Left forelimb (tissue), 1 donor: ENCODE data around the gene NUP93.

ENCODE experiments used
- DNase-seq: peaks from one replicate; pipeline ENCODE4 v3.0.0-alpha.2; 2018; ENCODE audit warnings: low spot score

NUP93 gene

DNA sequence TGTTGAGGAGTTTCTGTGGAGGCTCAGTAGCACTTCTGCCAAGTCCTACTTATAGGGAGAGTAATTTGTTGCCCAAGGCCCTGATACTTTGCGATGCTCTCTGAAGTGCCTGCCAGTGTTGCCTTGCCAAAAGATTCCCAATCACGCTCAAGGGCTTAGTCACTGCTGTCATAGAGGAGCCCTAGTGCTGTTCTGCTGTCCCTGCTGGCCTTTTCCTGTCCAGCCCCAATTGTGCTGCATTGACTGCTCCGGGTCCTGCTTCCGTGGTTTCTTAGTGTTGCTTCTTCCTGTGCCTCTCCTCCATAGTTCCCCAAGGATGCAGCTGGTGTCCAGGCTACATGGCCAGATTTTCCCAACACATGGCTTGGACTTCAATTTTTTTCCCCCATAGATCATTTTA is 13.9 kb downstream of the NUP93 start:
- DNase-seq = no peak

DNA sequence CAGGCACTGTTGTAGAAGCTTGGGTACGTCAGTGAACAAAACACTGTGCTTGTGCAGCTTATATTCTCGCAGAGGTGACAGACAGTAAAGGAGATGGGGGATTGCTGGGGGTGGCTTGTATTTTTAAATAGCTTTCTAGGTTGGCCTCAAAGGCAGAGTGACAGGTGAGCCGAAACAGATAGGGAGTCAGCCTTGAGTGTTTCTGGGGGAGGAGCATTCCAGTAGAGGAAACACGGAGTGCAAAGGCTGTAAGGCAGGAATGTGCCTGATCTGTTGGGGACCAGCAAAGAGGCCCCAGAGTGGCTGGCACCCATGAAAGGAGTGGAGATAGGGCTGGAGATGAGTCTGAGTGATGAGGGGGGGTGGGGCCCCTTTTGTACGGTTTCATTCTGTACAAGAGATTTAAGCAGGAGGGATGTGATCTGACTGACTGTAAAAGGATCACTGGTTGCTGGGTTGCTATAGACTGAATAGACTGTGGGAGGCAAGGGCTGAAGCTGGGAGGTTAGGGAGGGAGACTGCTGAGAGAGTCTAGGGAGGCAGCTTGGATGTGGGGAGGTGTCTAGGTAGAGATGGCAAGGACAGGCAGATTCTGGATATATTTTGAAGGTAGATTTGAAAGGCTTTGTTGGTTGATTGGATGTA is 15.2 kb downstream of the NUP93 start:
- no peak for DNase-seq

DNA sequence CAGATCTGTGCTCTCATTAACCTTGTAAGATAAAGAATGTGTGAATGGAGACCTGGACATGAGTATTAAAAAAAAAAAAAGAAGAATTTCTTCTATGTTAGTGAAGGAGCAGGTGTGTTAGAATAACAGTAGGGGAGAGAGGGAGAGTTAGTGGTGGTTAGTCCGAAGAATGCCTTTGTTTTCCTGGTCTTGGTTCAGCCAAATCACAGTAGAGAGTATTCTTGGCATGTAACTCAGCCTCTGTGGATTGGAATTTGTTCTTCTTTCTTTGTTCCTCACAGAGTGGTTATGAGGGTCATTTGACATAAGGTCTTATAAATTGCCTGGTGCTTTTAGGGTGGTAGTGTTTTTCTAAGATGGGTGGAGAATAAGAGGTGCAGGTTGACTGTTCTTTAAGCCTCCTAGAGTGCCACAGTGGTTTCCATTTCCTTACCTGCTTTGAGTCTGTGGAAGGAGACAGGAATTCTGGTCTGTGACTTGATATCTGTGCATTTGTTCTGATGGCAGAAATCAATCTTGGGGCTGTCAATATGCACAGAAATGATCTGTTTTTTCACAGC is 17.6 kb downstream of the NUP93 start:
- DNase-seq = no peak

DNA sequence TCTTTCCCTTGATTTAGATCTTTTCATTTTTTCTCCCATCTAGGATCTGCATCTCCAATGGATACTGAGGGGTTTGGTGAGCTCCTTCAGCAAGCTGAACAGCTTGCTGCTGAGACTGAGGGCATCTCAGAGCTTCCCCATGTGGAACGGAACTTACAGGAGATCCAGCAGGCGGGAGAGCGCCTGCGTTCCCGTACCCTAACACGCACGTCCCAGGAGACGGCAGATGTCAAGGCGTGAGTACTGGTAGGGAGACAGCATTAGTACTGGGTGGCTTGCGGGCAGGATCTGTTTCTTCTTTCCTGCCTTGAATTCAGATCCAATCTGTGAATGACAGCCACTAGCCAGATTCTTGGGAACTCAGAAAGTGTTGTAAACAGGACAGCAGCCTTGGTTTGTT is 18.3 kb downstream of the NUP93 start:
- no peak for DNase-seq

GRCh38 chr16:56748826-56749225 is 18.9 kb downstream of the NUP93 start:
- no peak for DNase-seq

GRCh38 chr16:56749672-56750491 is 20.0 kb downstream of the NUP93 start:
- no peak for DNase-seq

DNA sequence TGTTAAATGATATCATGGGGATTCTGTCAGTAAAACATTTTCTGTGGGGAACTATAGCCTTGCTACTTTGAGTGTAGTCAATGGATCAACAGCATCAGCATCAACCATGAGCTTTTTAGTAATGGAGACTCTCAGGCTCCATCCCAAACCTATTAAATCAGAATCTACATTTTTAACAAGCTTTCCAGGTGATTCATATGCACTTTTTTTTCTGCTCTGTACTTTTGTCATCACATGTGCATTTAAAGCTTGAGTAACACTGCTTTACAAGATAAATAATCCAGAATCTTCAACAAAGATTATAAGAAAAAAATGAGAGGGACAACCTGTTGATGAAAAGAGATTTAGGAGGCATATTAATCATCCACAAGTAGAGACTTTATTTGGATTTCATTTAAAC is 23.5 kb downstream of the NUP93 start:
- no peak for DNase-seq

GRCh38 chr16:56755038-56755437 is 25.1 kb downstream of the NUP93 start:
- no peak for DNase-seq

- DNase-seq = no peak
Measured at GRCh38 chr16:56758432-56758831, 28.5 kb downstream of the NUP93 start.

- no peak for DNase-seq
Measured at GRCh38 chr16:56758930-56759329, 29.0 kb downstream of the NUP93 start.

GRCh38 chr16:56763291-56763916 is 33.5 kb downstream of the NUP93 start:
- no peak for DNase-seq

DNA sequence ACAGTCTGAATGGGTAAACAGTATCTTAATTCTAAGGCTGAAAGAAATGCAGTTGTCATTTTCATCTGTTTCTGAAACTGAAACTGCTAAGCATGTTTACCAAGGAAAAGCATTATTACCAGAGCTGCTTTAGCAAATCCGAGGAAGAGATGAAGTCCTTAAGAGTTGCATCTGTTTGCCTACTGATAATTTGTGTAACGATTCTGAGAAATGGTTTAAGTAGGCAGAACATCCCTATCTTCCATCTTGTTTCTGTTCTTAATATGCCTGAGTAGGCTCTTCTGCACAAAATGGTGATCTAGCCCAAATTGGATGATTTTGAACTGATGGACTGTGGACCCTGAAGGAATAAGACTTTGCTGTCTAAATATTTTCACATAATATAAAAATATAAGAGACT is 34.9 kb downstream of the NUP93 start:
- DNase-seq = no peak

DNA sequence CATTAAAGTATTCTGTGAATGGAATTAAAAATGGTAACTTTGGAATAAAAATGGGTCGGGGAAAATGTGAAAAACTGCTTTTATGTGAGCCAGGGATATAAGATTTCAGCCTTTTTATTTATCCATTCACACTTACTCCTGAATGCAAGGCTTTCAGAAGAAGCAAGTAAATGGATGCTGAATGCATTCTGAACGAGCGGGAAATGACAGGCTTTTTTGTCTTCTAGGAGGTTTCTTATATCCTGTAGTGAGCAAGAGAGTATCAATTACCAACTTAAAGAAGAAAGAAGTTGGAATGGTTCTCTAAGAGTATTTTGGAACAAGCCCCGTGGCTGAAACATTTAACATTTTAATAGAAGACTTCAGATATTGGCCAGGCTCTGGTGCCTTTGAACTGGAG is 36.0 kb downstream of the NUP93 start:
- DNase-seq = no peak

DNA sequence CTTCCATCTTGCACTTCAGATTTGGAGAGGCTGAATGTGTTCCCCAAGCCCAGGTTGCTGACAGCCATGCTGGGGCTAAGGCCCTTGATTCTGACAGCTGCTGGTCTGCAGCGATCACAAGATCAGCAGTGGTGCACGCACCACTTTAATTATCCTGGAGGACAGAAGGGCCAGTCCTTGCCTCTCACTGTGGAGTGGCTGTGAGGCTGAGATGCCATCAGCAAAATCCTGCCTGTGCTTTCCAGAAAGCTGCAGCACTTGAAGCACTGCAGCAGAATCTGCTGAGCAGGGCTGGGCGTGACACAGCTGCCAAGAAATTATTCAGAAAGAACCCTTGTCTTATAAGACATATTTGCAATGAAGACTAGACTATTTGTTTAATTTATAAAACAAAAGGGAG is 37.1 kb downstream of the NUP93 start:
- no peak for DNase-seq

DNA sequence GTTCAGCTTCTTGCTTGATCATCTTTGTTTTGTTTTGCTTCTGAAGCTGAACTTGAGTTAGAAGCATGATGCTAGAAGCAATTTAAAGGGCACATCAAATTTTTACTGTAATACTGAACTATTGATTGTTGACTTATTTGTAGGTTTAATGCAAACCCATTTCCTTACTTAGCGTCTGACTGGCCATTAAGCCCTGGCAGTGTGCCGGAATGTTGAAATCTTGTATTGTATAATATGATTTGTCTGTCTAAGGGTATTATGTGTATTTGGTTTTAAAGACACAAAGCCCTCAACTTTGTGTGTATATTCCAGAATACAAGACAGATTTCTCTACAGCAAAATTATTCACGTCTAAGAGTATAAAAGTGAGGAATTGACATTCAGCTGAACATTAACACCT is 39.7 kb downstream of the NUP93 start:
- DNase-seq = no peak

DNA sequence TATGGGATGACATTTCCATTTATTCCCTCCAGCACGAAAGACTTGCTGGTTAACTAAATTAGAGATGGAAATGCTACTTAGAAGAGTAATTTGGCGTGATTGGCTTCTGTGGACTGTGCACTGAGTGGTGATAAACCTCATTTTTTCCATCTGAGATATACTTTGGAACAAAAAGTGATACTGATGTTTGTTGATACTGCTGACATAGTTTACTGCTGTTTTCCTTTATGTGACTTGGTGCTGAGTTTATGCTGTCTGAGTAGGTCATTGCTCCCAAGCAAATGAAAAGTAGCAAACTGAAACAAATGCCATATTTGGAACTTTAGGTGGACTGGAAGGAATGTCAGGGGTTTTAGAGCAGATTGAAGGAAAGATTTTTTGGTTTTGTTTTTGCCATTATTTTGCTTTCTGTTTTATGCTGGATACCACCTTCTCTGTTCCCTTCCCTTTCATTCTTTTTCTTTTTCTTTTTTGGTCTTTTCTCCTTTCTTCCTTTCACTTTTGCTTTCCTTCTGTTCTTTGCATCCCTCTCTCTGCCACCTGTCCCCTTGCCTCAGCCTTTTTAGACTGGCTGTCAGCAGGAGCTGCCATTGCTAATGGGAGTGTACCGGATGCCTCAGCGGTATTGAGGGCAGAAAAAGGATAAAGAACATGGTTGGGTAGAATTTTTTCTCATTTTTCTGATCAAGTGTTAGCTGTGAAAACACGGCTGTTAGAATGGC is 41.8 kb downstream of the NUP93 start:
- no peak for DNase-seq

DNA sequence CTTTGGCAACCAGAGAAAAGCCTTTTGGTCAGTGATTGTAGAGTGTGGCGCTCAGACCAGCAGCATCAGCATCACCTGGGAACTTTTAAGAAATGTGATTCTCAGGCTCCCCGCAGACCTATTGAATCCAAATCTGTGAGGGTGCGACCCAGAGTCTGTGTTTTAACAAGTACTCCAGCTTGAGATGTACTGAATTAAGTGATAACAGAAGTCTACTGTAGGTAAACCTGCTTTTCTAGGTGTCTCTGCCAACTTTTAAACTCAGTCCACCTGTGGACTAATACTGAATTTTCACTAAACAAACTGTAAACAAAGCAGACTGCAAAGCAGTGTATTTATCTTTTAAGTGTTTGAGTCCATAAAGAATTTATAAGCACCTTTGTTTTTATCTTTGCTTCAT is 43.6 kb downstream of the NUP93 start:
- DNase-seq = no peak

DNA sequence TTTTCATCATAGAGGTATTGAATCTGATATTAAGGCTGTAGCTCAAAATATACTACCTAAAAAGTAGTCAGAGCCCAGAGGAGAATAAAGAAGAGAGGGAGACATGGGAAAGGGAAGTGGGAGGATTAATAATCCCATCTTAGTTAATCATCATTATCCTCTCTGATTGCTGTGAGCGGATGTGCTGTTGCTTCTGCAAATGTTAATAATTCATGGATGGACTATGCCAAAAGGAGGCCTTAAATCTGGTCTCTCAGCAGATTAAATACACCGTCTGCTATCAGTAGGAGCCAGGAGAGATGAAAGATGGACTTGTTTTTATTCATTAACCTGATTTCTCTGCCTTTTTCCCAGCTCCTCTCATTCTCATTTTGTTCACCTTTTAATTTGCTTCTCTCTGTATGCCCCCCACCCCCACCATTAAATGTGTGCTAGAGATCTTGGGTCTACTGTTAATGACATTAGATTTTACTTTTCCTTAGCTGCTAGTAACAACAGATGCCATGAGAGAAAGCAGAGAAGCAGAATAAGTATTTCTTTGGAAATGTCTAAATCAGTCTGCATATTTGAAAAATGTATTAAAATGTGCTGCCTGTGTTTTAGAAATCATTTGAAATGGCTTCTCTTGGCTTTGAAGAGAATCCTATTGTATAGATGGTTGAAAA is 44.2 kb downstream of the NUP93 start:
- DNase-seq = no peak

DNA sequence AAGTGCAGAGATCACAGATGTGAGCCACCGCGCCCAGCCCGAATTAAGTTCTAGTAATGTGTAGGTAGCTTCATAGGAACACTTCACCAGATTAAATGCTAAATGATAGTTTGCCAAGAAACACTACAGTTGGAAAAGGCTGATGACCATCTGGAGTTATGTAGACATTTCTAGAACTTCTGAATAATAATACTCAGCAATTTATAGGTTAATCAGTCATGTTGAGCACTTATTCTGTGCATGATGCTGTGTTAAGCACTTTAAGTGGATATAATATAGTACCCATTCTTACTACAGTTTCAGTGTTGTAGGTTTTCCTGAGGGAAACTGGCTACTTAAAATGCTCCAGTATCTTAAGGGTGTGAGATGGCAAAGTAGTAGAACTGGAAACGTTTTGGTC is 45.2 kb downstream of the NUP93 start:
- DNase-seq = no peak

GRCh38 chr16:56776562-56776961 is 46.6 kb downstream of the NUP93 start:
- no peak for DNase-seq

DNA sequence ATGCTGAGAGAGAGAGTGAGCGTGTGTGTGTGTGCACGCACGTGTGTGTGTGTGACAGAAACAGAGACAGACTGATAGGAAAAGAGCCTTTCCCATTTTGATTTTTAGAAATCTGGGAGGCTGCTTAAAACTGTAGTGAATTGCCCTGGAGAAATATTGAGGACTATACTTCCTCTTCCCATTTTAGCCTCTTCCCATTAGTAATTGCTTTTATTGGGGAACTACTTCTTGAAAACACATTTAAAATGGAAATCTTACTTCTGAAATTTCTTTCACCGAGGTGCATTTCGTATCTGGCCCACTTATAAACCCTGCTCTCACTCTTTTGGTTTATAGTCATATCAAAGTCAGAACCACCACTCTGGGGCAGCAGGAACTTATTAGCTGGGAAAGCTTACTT is 47.1 kb downstream of the NUP93 start:
- no peak for DNase-seq

DNA sequence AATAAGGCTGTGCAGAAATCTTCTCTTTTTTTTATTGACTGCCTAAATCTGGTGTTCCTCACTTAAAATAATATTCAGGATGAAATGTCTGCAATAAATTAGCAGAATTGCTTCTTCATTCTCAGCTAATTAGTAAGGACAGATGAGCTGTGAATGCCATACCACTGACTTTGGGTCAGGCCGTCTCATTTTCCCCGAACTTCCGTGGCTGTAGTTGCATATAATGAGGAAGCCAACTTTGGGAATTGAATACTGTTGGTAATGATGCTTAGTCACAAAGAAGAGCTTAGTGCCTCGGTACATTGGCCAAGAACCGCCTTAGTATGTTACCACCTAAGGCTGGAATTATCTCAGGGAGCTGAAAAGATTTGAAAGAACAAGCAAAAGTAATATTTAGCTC is 47.6 kb downstream of the NUP93 start:
- no peak for DNase-seq
